PC-9 (cell line): ENCODE measurements around the gene TNFAIP3. TPM values are rescaled to one million over a fixed set of nuclear protein-coding genes. Genes with fewer than 3 reads are reported as not detected.

ENCODE experiments used
- BruUV-seq: library from RNA; stranded (reverse); fragments of 400-500 nt; replicated peaks from 2 replicates; lab custom pipeline; 2021; lab: Mats Ljungman, UMichigan
- CTCF ChIA-PET: fragments of 300-600 bp; sonication (Branson Sonifier 250); formaldehyde crosslinking; loops from one replicate; lab custom pipeline; 2022; ENCODE audit warnings: antibody characterized with exemption; lab: Charles Lee
- POLR2A ChIA-PET: fragments of 300-600 bp; sonication (Branson Sonifier 250); formaldehyde crosslinking; loops from one replicate; lab custom pipeline; 2022; ENCODE audit warnings: antibody characterized with exemption; ENCODE audit not compliant: unreplicated experiment; lab: Charles Lee
- DNase-seq, 2 experiments: peaks; one replicate each; pipeline versions ENCODE4 v3.0.0 to v3.0.0-alpha.2; 2015 to 2022; ENCODE audit warnings: mixed read lengths in 1 of 2
- H2AFZ ChIP-seq: fragments of 200-600 bp; sonication (generic); 2 replicates; pipeline ENCODE4 v1.8.1; 2017; ENCODE audit warnings: antibody characterized with exemption
- H3F3A ChIP-seq: fragments of 200-600 bp; sonication (generic); 2 replicates; pipeline ENCODE4 v1.8.1; 2017; ENCODE audit warnings: antibody characterized with exemption, mild to moderate bottlenecking, low read depth; ENCODE audit not compliant: insufficient read depth
- H3K27ac ChIP-seq: fragments of 200-600 bp; sonication (generic); 2 replicates; pipeline ENCODE4 v1.6.1; 2016; ENCODE audit warnings: mixed run types
- H3K27me3 ChIP-seq: fragments of 200-600 bp; sonication (generic); 2 replicates; pipeline ENCODE4 v1.6.1; 2016; ENCODE audit warnings: low read depth, mixed run types; ENCODE audit not compliant: insufficient read depth
- H3K36me3 ChIP-seq: fragments of 200-600 bp; sonication (generic); 2 replicates; pipeline ENCODE4 v1.6.1; 2016; ENCODE audit warnings: low read depth, mixed run types
- H3K4me1 ChIP-seq: fragments of 200-600 bp; sonication (generic); replicated peaks from 2 replicates; pipeline ENCODE4 v1.6.1; 2016; ENCODE audit warnings: mixed run types; ENCODE audit not compliant: insufficient read depth
- H3K4me2 ChIP-seq: fragments of 200-600 bp; sonication (generic); 2 replicates; pipeline ENCODE4 v1.6.1; 2017; ENCODE audit warnings: mixed run types
- H3K4me3 ChIP-seq: fragments of 200-600 bp; sonication (generic); 2 replicates; pipeline ENCODE4 v1.6.1; 2016; ENCODE audit warnings: mixed run types
- H3K79me2 ChIP-seq: fragments of 200-600 bp; sonication (generic); 2 replicates; pipeline ENCODE4 v1.6.1; 2017; ENCODE audit warnings: low read depth, mixed run types
- H3K9me2 ChIP-seq: fragments of 200-600 bp; sonication (generic); 2 replicates; pipeline ENCODE4 v1.8.1; 2017; ENCODE audit warnings: mild to moderate bottlenecking; ENCODE audit not compliant: insufficient read depth
- H3K9me3 ChIP-seq: fragments of 200-600 bp; sonication (generic); 2 replicates; pipeline ENCODE4 v1.8.1; 2016; ENCODE audit warnings: low read depth; ENCODE audit not compliant: insufficient read depth
- H4K20me1 ChIP-seq: fragments of 200-600 bp; sonication (generic); 2 replicates; pipeline ENCODE4 v1.8.1; 2017; ENCODE audit not compliant: insufficient read depth
- EZH2 ChIP-seq: fragments of 200-600 bp; sonication (generic); IDR thresholded peaks from 2 replicates; pipeline ENCODE4 v1.8.0; 2017; ENCODE audit warnings: antibody characterized with exemption, low read depth
- intact Hi-C: fragments of 100-400 bp; cut with micrococcal nuclease; formaldehyde crosslinking; loops from one replicate; pipeline ENCODE4 v1.10.0; 2022; ENCODE audit not compliant: unreplicated experiment
- total RNA-seq: library from RNA; stranded (reverse); gene quantifications from 2 replicates; pipeline ENCODE4 v1.2.3, GENCODE V29; 2021
- TF ChIP-seq, protein P1 (sequence below): fragments of 200-600 bp; sonication (generic); conservative IDR thresholded peaks from 2 replicates; pipeline ENCODE4 v1.6.1; 2017; ENCODE audit warnings: mixed run types, antibody characterized with exemption, mild to moderate bottlenecking, moderate library complexity

TNFAIP3 gene
- total RNA-seq, 1 experiment from 2014 or later = 7.8 TPM

DNA sequence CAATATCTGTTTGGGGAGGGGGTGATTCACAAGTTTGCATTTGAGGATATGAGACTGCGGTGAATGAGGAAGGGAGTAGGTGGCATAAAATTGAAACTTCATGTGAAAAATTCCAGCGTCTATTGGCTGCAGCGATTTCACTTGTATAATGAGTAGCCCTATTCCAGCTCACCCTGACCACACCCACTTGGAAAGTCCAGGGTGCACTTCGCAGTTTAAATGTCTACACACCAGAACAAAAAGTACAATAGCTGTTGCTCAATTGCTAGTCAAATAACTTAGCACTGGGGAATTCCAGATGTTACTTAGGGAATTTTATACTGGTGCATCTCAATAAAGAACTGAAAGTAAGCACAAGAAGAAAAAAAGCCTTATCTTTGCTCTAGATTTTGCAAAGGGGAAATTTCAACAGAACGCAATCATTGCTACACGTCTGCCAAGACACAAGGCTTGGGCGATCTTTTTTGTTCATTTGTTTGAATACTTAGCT, 6.3 kb downstream of the TNFAIP3 start:
- peak; percentile 46 to 53 for DNase-seq
- Histone ChIP-seq H3K79me2 (peaks cover 48% of the 10 kb centered on the region), H3F3A (peaks cover 13% of the 10 kb centered on the region; the same call in 1 of the 2 replicates), H3K4me3 (no peak overlapping the region), H3K4me2 (peak overlapping the region; percentile 96), H2AFZ (no peak overlapping the region), H3K27ac (peak overlapping the region; percentile 14), H3K4me1 (peaks cover 61% of the 10 kb centered on the region), H3K9me3 (no peaks in the 10 kb centered on the region), H3K27me3 (no peaks in the 10 kb centered on the region), H3K36me3 (peaks cover 40% of the 10 kb centered on the region), H4K20me1 (no peaks in the 10 kb centered on the region), H3K9me2 (no peaks in the 10 kb centered on the region)
- POLR2A ChIA-PET = interaction anchor here (1.0 kb wide), 1 partner anchor 85 kb away, joined by 6 read pairs; no protein-coding TSS in a partner anchor
- intact Hi-C loops = no loop called here
- BruUV-seq = no TSS peak
- TF ChIP-seq EZH2 = no peak
- TF ChIP-seq, protein P1, sequence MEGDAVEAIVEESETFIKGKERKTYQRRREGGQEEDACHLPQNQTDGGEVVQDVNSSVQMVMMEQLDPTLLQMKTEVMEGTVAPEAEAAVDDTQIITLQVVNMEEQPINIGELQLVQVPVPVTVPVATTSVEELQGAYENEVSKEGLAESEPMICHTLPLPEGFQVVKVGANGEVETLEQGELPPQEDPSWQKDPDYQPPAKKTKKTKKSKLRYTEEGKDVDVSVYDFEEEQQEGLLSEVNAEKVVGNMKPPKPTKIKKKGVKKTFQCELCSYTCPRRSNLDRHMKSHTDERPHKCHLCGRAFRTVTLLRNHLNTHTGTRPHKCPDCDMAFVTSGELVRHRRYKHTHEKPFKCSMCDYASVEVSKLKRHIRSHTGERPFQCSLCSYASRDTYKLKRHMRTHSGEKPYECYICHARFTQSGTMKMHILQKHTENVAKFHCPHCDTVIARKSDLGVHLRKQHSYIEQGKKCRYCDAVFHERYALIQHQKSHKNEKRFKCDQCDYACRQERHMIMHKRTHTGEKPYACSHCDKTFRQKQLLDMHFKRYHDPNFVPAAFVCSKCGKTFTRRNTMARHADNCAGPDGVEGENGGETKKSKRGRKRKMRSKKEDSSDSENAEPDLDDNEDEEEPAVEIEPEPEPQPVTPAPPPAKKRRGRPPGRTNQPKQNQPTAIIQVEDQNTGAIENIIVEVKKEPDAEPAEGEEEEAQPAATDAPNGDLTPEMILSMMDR = no peak
- CTCF ChIA-PET = interaction anchor here (0.6 to 1.1 kb wide), 3 partner anchors 72 to 131 kb away, joined by 3 to 4 read pairs (median 3); no protein-coding TSS in a partner anchor

DNA sequence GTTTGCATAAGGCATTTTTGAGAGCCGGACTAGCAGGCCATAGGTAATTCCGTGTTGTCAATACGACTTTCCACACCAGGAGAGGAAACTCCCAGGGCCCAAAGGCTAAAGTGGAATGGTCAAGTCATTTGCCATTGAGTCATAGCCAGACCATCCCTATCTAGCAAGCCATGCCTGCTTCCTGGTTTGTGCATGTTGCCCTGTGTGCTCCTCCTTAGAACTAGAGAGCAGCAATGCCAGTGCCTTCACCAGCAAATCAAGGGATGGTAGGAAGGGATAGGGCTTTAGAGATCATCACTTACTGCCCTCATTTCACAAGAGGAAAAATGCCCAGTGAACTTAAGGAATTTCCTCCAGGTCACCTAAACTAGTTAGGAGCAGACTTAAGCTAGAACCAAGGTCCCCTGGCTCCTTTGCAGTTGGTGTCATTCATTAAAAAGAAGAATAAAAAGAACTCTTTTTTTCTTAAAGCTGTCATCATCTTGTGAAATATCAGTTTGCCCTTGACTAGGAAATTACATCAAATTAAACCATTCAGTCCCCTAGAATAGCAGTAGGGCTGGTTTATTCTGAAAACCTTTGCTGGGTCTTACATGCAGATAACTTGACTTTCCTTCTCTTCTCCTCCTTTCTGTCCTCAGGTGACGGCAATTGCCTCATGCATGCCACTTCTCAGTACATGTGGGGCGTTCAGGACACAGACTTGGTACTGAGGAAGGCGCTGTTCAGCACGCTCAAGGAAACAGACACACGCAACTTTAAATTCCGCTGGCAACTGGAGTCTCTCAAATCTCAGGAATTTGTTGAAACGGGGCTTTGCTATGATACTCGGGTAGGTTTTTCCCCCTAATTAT, 7.4 kb downstream of the TNFAIP3 start:
- Histone ChIP-seq H3K4me2 (0 out of 2 replicates have a peak overlapping the region, but pooled peaks have one; percentile 96), H2AFZ (no peak overlapping the region), H4K20me1 (no peaks in the 10 kb centered on the region), H3K4me1 (peaks cover 50% of the 10 kb centered on the region), H3K27ac (peak overlapping the region; percentile 13; the same call in 1 of the 2 replicates), H3K36me3 (peaks cover 44% of the 10 kb centered on the region), H3K79me2 (peaks cover 37% of the 10 kb centered on the region), H3K27me3 (no peaks in the 10 kb centered on the region), H3K4me3 (no peak overlapping the region), H3K9me2 (no peaks in the 10 kb centered on the region), H3F3A (peaks cover 13% of the 10 kb centered on the region; the same call in 1 of the 2 replicates), H3K9me3 (no peaks in the 10 kb centered on the region)
- BruUV-seq = no TSS peak
- intact Hi-C loops = no loop called here
- peak in 1 of 2 experiments; percentile 50 for DNase-seq
- ChIA-PET CTCF (interaction anchor here (1.1 kb wide), 1 partner anchor 75 kb away, joined by 3 read pairs; no protein-coding TSS in a partner anchor), POLR2A (no interaction called here)
- TF ChIP-seq EZH2 = no peak
- TF ChIP-seq, protein P1 = no peak

DNA sequence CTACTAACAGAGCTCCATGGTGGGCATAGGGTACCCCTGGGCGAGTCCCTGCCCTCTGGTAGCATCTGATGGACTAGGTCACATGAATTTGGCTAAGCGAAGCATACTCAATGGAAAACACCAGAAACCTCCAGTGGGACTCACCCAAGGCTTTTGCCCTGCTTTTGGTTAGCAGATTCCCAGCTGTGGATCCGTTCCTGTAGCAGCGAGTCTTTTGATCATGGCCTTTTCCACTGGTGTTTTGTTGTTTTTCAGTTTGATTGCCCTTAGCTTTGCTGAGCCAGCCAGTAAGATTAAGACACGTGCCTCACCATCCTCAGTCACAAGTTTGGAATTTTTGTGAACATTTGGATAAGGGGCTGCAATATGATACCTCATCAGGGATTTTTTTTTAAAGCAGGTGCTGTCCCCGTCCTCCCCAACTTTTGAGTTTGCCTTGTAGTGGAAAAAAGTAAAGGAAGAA, 8.0 kb downstream of the TNFAIP3 start:
- TF ChIP-seq, protein P1 = no peak
- TF ChIP-seq EZH2 = no peak
- Histone ChIP-seq H3K4me2 (no peak overlapping the region), H3K79me2 (peaks cover 30% of the 10 kb centered on the region), H4K20me1 (no peaks in the 10 kb centered on the region), H3F3A (peaks cover 13% of the 10 kb centered on the region; the same call in 1 of the 2 replicates), H3K4me3 (no peak overlapping the region), H3K9me3 (no peaks in the 10 kb centered on the region), H2AFZ (no peak overlapping the region), H3K27ac (no peak overlapping the region), H3K4me1 (peaks cover 44% of the 10 kb centered on the region), H3K9me2 (no peaks in the 10 kb centered on the region), H3K36me3 (peaks cover 44% of the 10 kb centered on the region), H3K27me3 (no peaks in the 10 kb centered on the region)
- no TSS peak for BruUV-seq
- ChIA-PET CTCF (no interaction called here), POLR2A (interaction anchor here (0.6 kb wide), 1 partner anchor 132 kb away, joined by 4 read pairs; no protein-coding TSS in a partner anchor)
- DNase-seq = no peak
- intact Hi-C loops = no loop called here
